Ovary (tissue), 9 donors: ENCODE data around the gene LGI2. TPM values are rescaled to one million over a fixed set of nuclear protein-coding genes. Genes with fewer than 3 reads are reported as not detected.
"Not testable (repeated sequence)": the region's sequence is repeated elsewhere in the genome, so short reads cannot be mapped to it uniquely, and the experiment has no call there.

Experiments
- DNase-seq, 5 donors: peaks; one replicate each; pipeline ENCODE4 v3.0.0-alpha.2; 2019 to 2020
- H3K27ac ChIP-seq, 2 donors: fragments of 200-600 bp; one replicate each; pipeline versions ENCODE4 v1.5.1 to v1.8.0; 2019 to 2022
- H3K27me3 ChIP-seq: fragments of 200-600 bp; one replicate; pipeline ENCODE4 v1.8.0; 2022
- H3K36me3 ChIP-seq: fragments of 200-600 bp; sonication (generic); one replicate; pipeline ENCODE4 v1.5.1; 2019
- H3K4me1 ChIP-seq: one replicate; pipeline ENCODE4 v1.8.1; 2013; ENCODE audit warnings: mild to moderate bottlenecking, moderate library complexity; ENCODE audit not compliant: insufficient read depth
- H3K4me3 ChIP-seq: fragments of 200-600 bp; sonication (generic); one replicate; pipeline ENCODE4 v1.5.1; 2017
- H3K9me3 ChIP-seq, 2 donors: fragments of 200-600 bp in 1 of 2; sonication (generic) in 1 of 2; one replicate each; pipeline versions ENCODE4 v1.5.1 to v1.8.1; 2013 to 2019; ENCODE audit warnings: mild to moderate bottlenecking in 1 of 2, moderate library complexity in 1 of 2
- CTCF ChIP-seq, 3 donors: fragments of 450-650 bp in 2 of 3; fragments of 200-600 bp in 1 of 3; IDR thresholded peaks; one replicate each; pipeline versions ENCODE4 v1.5.1 to v1.8.0; 2016 to 2022; ENCODE audit warnings: antibody characterized with exemption in 3 of 3, mild to moderate bottlenecking in 1 of 3
- EP300 ChIP-seq: sonication (generic); formaldehyde crosslinking; IDR thresholded peaks from one replicate; pipeline ENCODE4 v1.6.1; 2017; ENCODE audit warnings: antibody characterized with exemption
- POLR2A ChIP-seq: fragments of 450-650 bp; IDR thresholded peaks from one replicate; pipeline ENCODE4 v1.6.1; 2017; ENCODE audit warnings: antibody characterized with exemption, mild to moderate bottlenecking, moderate library complexity
- WGBS, 3 donors: extraction: QIAGEN DNeasy Blood & Tissue Kit in 1 of 3; methylation state at CpG; one replicate each; pipeline versions ENCODE4 v1.1.5 to v1.1.7; 2013 to 2017; 5-methylcytosine and 5-hydroxymethylcytosine counted together
- intact Hi-C, 4 donors: fragments of 100-400 bp; cut with DNase I; formaldehyde crosslinking; loops; one replicate each; pipeline versions ENCODE4 v1.11.0 to v1.15.1; 2022 to 2023
- polyA plus RNA-seq, 2 donors: library from polyadenylated mRNA; stranded (reverse); fragments of 200-250 nt in 1 of 2; fragments of 350-450 nt in 1 of 2; fragmentation: Illumina TruSeq in 1 of 2; extraction: RNeasy Lipid Tissue Mini Kit (QIAGEN cat#74804) in 1 of 2; gene quantifications; one replicate each; pipeline ENCODE4 v1.2.3, GENCODE V29; 2013 to 2014
- total RNA-seq, 7 donors: library from RNA; depleted of rRNA in 2 of 7; stranded (reverse); fragments of >200 nt in 2 of 7; fragmentation: NEBNext Ultra II Directional in 3 of 7; extraction: Animal tissue kit (Norgen Biotek cat#: 25700) in 3 of 7; gene quantifications; one replicate each; pipeline versions ENCODE4 v1.1.0 to v1.2.4, GENCODE V29; 2016 to 2023
- donor health status: DM: no; HTN: no; CAD: no; lungs with moderate emphysema.
- donor health status: DM: no; HTN: no; CAD: no.
- donor health status: Bipolar disorder and iron deficiency.
- donor health status: DM: yes; HTN: yes; CAD: no.
- donor health status: DM: no; HTN: no; CAD: no.
- donor health status: DM: yes; HTN: yes; CAD: no.

The LGI2 gene
- total and polyA plus RNA-seq, 9 donors = 0.36 to 19.8 (median 1.9) TPM

- no peaks in the 10 kb centered on the region for H3K27me3 ChIP-seq
- no peak for DNase-seq
- intact Hi-C loops = no loop called here
- no peaks in the 10 kb centered on the region for H3K9me3 ChIP-seq
- no peaks in the 10 kb centered on the region for H3K4me1 ChIP-seq
- TF ChIP-seq POLR2A = no peak
- H3K27ac ChIP-seq = no peak overlapping the region
- H3K4me3 ChIP-seq = no peak overlapping the region
- no peaks in the 10 kb centered on the region for H3K36me3 ChIP-seq
- WGBS, 3 donors = 72 to 80% (median 77%) methylated on average over 8 of the region's 8 CpGs
Observed at GRCh38 chr4:25057299-25057698, 26.6 kb upstream of the LGI2 start.

GRCh38 chr4:25052037-25052436 is 21.3 kb upstream of the LGI2 start:
- not testable (repeated sequence) for DNase-seq, H3K4me3 ChIP-seq, H3K9me3 ChIP-seq, H3K27ac ChIP-seq, H3K4me1 ChIP-seq, H3K36me3 ChIP-seq, H3K27me3 ChIP-seq
- 75 to 88% (median 88%) methylated on average over 5 of the region's 5 CpGs for WGBS, 3 donors
- intact Hi-C loops = loop anchor here in 1 of 4 donors (2.0 kb wide), 1 partner anchor 49 kb away; no protein-coding TSS in a partner anchor

- DNase-seq = no peak
- H3K4me3 ChIP-seq = no peak overlapping the region
- WGBS, 3 donors = 83 to 94% (median 88%) methylated on average over 1 of the region's 1 CpG
- no peaks in the 10 kb centered on the region for H3K9me3 ChIP-seq
- H3K27ac ChIP-seq = no peak overlapping the region
- H3K4me1 ChIP-seq = no peaks in the 10 kb centered on the region
- no peaks in the 10 kb centered on the region for H3K36me3 ChIP-seq
- no peak for TF ChIP-seq CTCF (IDR thresholded peaks at IDR 0.05)
- no peak for TF ChIP-seq EP300
- no peak for TF ChIP-seq POLR2A
- intact Hi-C loops = no loop called here
- H3K27me3 ChIP-seq = no peaks in the 10 kb centered on the region
Observed at GRCh38 chr4:25051534-25051933, 20.8 kb upstream of the LGI2 start.

GRCh38 chr4:25050370-25051078 is 19.8 kb upstream of the LGI2 start:
- Histone ChIP-seq H3K27ac (no peak overlapping the region), H3K4me1 (no peaks in the 10 kb centered on the region), H3K27me3 (no peaks in the 10 kb centered on the region), H3K4me3 (no peak overlapping the region), H3K36me3 (no peaks in the 10 kb centered on the region), H3K9me3 (no peaks in the 10 kb centered on the region)
- no peak for DNase-seq
- WGBS, 3 donors = 90 to 95% (median 93%) methylated on average over 5 of the region's 5 CpGs
- TF ChIP-seq CTCF (IDR thresholded peaks at IDR 0.05) (no peak), EP300 (no peak), POLR2A (no peak)
- intact Hi-C loops = no loop called here

- no peak for TF ChIP-seq EP300
- no peak for TF ChIP-seq CTCF (IDR thresholded peaks at IDR 0.05)
- TF ChIP-seq POLR2A = no peak
- intact Hi-C loops = no loop called here
- H3K4me1 ChIP-seq = no peaks in the 10 kb centered on the region
- no peak for DNase-seq
- H3K4me3 ChIP-seq = no peak overlapping the region
- H3K36me3 ChIP-seq = no peaks in the 10 kb centered on the region
- H3K27ac ChIP-seq = no peak overlapping the region
- 74 to 76% (median 75%) methylated on average over 5 of the region's 5 CpGs for WGBS, 3 donors
- no peaks in the 10 kb centered on the region for H3K9me3 ChIP-seq
- H3K27me3 ChIP-seq = no peaks in the 10 kb centered on the region
Observed at GRCh38 chr4:25043548-25043947, 12.8 kb upstream of the LGI2 start.
